Upper lobe of right lung (tissue), 1 donor: ENCODE measurements around the gene TMEM40. TPM values are rescaled to one million over a fixed set of nuclear protein-coding genes. Genes with fewer than 3 reads are reported as not detected.
"Not testable (repeated sequence)": the region's sequence is repeated elsewhere in the genome, so short reads cannot be mapped to it uniquely, and the experiment has no call there.

ENCODE experiments used
- ATAC-seq: fragments of 200-7000 bp; cut with Tn5 transposase; one replicate; pipeline ENCODE4 v1.9.1; 2020; ENCODE audit warnings: mild to moderate bottlenecking, moderate library complexity
- DNase-seq: peaks from one replicate; pipeline ENCODE4 v3.0.0-alpha.2; 2020
- H3K27ac ChIP-seq: fragments of 200-600 bp; one replicate; pipeline ENCODE4 v1.8.0; 2022
- H3K27me3 ChIP-seq: fragments of 200-600 bp; one replicate; pipeline ENCODE4 v1.8.0; 2022; ENCODE audit warnings: mild to moderate bottlenecking
- H3K36me3 ChIP-seq: fragments of 200-600 bp; one replicate; pipeline ENCODE4 v1.8.0; 2022
- H3K4me1 ChIP-seq: fragments of 200-600 bp; one replicate; pipeline ENCODE4 v1.8.0; 2022
- H3K4me3 ChIP-seq: fragments of 200-600 bp; one replicate; pipeline ENCODE4 v1.8.0; 2022; ENCODE audit warnings: mild to moderate bottlenecking
- H3K9me3 ChIP-seq: fragments of 200-600 bp; one replicate; pipeline ENCODE4 v1.8.0; 2022
- intact Hi-C: fragments of 100-400 bp; cut with DNase I; formaldehyde crosslinking; loops from one replicate; pipeline ENCODE4 v1.11.0; 2022
- total RNA-seq: library from RNA; stranded (reverse); fragmentation: NEBNext Ultra II Directional; extraction: Animal tissue kit (Norgen Biotek cat#: 25700); gene quantifications from one replicate; pipeline ENCODE4 v1.2.1, GENCODE V29; 2021
- TF ChIP-seq, protein P1 (sequence below): fragments of 200-600 bp; IDR thresholded peaks from one replicate; pipeline ENCODE4 v1.8.0; 2022; ENCODE audit warnings: antibody characterized with exemption
- donor health status: DM: no; HTN: yes; CAD: no; lungs with severe emphysema.

TMEM40 gene
- total RNA-seq, 1 donor from 2014 or later, result not detected

DNA sequence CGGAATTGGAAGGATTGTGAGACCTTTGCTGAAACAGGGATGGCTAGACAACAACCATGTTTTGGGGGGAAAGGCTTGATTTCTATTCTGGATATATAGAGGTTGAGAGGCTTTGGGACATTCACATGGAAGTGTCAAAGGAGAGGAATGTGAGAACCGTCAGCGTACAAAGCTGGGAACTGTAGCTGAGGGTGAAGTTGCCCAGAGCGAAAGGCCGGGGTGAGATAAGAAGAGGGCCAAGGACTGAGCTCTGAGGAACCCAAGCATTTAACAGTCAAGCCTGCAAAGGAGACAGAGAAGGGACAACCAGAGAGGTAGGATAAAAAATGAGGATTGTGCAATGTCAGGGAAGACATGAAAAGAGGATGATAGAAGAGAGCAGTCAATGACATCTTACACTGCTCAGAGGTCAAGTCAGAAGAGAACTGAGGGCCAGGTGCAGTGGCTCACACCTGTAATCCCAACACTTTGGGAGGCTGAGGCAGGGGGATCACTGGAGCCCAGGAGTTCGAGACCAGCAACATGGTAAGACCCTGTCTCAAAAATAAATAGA lies 53.6 kb downstream of the TMEM40 start:
- no peak overlapping the region for H3K27ac ChIP-seq
- TF ChIP-seq, protein P1, sequence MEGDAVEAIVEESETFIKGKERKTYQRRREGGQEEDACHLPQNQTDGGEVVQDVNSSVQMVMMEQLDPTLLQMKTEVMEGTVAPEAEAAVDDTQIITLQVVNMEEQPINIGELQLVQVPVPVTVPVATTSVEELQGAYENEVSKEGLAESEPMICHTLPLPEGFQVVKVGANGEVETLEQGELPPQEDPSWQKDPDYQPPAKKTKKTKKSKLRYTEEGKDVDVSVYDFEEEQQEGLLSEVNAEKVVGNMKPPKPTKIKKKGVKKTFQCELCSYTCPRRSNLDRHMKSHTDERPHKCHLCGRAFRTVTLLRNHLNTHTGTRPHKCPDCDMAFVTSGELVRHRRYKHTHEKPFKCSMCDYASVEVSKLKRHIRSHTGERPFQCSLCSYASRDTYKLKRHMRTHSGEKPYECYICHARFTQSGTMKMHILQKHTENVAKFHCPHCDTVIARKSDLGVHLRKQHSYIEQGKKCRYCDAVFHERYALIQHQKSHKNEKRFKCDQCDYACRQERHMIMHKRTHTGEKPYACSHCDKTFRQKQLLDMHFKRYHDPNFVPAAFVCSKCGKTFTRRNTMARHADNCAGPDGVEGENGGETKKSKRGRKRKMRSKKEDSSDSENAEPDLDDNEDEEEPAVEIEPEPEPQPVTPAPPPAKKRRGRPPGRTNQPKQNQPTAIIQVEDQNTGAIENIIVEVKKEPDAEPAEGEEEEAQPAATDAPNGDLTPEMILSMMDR, result no peak
- H3K4me3 ChIP-seq, result no peak overlapping the region
- H3K4me1 ChIP-seq, result no peaks in the 10 kb centered on the region
- ATAC-seq (no peak), DNase-seq (no peak)
- no peaks in the 10 kb centered on the region for H3K27me3 ChIP-seq
- no peaks in the 10 kb centered on the region for H3K9me3 ChIP-seq
- intact Hi-C loops, result no loop called here
- H3K36me3 ChIP-seq, result no peaks in the 10 kb centered on the region

DNA sequence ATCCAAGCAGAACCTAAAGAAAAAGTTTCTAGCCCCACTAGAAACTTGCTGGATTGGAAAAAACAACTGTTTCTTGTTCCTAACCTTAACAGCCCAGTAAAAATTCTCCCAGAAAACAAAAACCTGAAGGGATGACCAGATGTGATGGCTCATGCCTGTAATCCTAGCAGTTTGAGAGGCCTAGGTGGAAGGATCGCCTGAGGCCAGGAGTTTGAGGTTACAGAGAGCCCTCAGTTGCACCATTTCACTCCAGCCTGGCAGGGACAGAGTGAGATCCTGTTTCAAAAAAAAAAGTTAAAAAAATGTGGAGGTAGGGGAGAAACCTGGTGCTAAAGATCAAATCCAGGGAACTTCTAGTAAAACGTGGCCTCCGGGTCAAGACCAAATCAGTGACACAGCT lies 56.6 kb downstream of the TMEM40 start:
- DNase-seq (no peak), ATAC-seq (no peak)
- TF ChIP-seq, protein P1, result no peak
- Histone ChIP-seq H3K27ac (no peak overlapping the region), H3K9me3 (no peaks in the 10 kb centered on the region), H3K36me3 (no peaks in the 10 kb centered on the region), H3K4me3 (no peak overlapping the region), H3K27me3 (no peaks in the 10 kb centered on the region), H3K4me1 (no peaks in the 10 kb centered on the region)
- intact Hi-C loops, result no loop called here

DNA sequence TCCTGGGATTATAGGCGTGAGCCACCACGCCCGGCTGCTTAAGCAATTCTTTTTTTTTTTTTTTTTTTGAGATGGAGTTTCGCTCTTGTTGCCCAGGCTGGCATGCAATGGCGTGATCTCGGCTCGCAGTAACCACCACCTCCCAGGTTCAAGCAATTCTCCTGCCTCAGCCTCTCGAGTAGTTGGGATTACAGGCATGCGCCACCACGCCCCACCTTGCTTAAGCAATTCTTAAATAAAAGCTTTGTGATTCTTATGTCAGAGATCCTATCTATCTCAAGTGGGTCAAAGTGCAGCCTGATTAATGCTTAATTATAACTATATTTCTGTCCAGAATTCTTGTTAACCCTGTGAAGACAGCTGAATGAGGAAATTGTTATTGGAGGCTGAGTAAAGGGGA lies 57.5 kb downstream of the TMEM40 start:
- ATAC-seq, H3K9me3 ChIP-seq, H3K36me3 ChIP-seq, H3K27me3 ChIP-seq, H3K4me1 ChIP-seq, H3K27ac ChIP-seq, intact Hi-C loops, DNase-seq, H3K4me3 ChIP-seq: not testable (repeated sequence)

DNA sequence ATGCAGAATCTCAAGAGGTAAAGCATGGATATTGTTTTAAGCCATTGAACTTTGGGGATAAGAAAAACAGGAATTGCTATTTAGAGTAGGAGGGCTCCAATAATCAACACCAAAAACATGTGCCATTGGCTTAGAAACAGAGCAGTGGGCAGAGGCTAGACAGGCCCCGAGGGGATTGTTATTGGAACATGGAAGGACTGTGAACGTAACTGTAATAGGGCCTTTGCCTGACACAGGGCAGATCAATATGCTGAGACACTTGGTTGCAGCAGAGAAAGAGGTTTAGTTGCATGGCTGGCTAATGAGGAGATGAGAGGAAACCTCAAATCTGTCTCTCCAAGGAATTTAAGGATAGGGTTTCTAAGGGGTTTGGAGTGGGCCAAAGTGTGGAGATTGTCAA lies 58.3 kb downstream of the TMEM40 start:
- Histone ChIP-seq H3K36me3 (no peaks in the 10 kb centered on the region), H3K27me3 (no peaks in the 10 kb centered on the region), H3K4me3 (no peak overlapping the region), H3K4me1 (no peaks in the 10 kb centered on the region), H3K9me3 (no peaks in the 10 kb centered on the region), H3K27ac (no peak overlapping the region)
- intact Hi-C loops, result no loop called here
- DNase-seq, result no peak
- TF ChIP-seq, protein P1, result no peak
- no peak for ATAC-seq

DNA sequence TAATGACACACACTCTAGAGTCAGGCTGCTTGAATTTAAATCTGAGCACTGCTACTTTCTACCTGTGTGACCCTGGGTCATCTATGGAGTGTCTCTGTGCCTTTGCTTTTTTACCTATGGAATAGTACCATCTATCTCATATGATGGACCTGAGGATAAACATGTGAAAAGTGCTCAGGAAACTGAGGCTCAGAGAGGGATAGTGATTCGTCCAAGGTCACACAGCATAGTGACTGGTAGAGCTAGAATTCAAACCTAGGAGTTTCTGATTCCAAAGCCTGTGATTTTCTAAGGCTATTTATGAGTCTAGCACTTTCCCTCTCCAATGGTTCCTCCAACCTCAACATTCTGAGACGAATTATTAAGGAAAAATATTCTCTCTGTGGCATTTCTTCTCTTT lies 63.1 kb downstream of the TMEM40 start:
- Histone ChIP-seq H3K36me3 (no peaks in the 10 kb centered on the region), H3K4me1 (no peaks in the 10 kb centered on the region), H3K27me3 (no peaks in the 10 kb centered on the region), H3K27ac (no peak overlapping the region), H3K9me3 (no peaks in the 10 kb centered on the region), H3K4me3 (no peak overlapping the region)
- TF ChIP-seq, protein P1, result no peak
- intact Hi-C loops, result no loop called here
- no peak for ATAC-seq
- no peak for DNase-seq

DNA sequence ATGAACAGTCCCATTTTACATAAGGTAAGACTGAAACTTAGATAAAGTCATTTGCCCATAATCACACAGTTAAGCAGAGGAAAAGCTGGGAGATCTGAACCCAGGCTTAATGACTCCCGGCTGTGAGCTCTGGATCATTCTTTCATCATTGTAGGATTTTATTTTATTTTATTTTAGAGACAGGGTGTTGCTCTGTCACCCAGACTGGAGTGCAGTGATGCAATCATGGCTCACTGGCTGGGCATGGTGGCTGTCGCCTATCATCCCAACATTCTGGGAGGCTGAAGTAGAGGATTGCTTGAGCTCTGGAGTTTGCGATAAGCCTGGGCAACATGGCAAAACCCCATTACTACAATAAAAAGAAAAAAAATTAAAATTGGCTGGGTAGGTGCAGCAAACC lies 63.9 kb downstream of the TMEM40 start:
- no peak overlapping the region for H3K27ac ChIP-seq
- no peak for ATAC-seq
- H3K4me3 ChIP-seq, result no peak overlapping the region
- H3K4me1 ChIP-seq, result no peaks in the 10 kb centered on the region
- H3K27me3 ChIP-seq, result no peaks in the 10 kb centered on the region
- TF ChIP-seq, protein P1, result no peak
- DNase-seq, result no peak
- H3K36me3 ChIP-seq, result no peaks in the 10 kb centered on the region
- H3K9me3 ChIP-seq, result no peaks in the 10 kb centered on the region
- intact Hi-C loops, result no loop called here
